OCI-LY1 (cell line): ENCODE results near the gene CST9L.

Experiments
- EZH2 ChIP-seq: fragments of 200-600 bp; sonication (generic), shearing (Covaris generic); IDR thresholded peaks from 2 replicates; pipeline ENCODE4 v1.8.0; 2017; ENCODE audit warnings: borderline replicate concordance, mixed run types, mild to moderate bottlenecking, antibody characterized with exemption, low read length, moderate library complexity, mixed read lengths
- TF ChIP-seq, protein P1 (sequence below): fragments of 200-600 bp; sonication (generic), shearing (Covaris generic); IDR thresholded peaks from 2 replicates; pipeline ENCODE4 v1.5.1; 2017; ENCODE audit warnings: mild to moderate bottlenecking, antibody characterized with exemption, low read length, moderate library complexity, mixed read lengths

DNA sequence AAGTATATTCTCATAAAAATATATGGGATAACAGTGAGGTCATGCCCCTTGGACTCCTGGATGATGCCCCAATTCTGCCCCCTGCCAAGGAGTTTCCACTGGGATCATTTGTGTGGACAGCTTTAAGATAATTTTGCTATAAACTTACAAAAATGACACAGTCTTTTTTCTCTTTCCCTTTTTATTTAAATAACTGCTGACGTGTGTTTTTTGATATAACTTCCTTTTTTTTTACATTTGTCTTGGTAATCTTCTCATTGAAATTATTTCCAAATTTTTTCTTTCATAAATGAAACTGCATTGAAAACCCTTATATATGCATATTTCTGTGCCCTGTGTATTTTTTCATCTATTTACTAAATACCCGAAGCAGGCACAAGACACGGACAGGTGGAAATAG lies 31.3 kb downstream of the CST9L start:
- TF ChIP-seq, protein P1, sequence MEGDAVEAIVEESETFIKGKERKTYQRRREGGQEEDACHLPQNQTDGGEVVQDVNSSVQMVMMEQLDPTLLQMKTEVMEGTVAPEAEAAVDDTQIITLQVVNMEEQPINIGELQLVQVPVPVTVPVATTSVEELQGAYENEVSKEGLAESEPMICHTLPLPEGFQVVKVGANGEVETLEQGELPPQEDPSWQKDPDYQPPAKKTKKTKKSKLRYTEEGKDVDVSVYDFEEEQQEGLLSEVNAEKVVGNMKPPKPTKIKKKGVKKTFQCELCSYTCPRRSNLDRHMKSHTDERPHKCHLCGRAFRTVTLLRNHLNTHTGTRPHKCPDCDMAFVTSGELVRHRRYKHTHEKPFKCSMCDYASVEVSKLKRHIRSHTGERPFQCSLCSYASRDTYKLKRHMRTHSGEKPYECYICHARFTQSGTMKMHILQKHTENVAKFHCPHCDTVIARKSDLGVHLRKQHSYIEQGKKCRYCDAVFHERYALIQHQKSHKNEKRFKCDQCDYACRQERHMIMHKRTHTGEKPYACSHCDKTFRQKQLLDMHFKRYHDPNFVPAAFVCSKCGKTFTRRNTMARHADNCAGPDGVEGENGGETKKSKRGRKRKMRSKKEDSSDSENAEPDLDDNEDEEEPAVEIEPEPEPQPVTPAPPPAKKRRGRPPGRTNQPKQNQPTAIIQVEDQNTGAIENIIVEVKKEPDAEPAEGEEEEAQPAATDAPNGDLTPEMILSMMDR = no peak
- TF ChIP-seq EZH2 = no peak
